GM19238 (cell line): ENCODE results near the gene RPL7A.

Experiments
- DNase-seq: peaks from one replicate; pipeline ENCODE4 v3.0.0; 2011; ENCODE audit warnings: low spot score; ENCODE audit not compliant: insufficient read length

RPL7A gene

DNA sequence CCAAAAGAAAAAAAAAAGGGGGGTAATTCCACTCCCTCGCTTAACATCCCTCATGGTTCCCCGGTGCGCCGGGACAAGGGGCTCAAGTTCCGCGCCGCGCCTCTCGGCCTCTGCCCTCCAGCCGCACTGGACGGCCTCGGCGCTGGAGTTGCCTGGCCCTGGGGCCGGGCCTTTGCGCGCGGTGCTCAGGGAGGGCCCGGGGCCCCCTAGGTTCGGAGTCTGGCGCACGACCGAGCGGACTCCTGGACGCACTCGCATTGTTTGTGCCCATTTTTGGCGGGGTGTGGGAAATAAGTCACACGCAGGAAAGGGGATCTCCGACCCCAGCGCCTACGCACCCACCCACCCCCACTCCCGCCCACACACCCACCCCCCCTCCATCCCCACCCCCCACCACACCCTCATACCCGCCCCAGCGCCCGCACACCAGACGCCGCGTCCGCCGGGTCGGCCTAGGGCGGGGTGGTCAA is 468 bp upstream of the RPL7A start:
- peak; percentile 58 for DNase-seq

DNA sequence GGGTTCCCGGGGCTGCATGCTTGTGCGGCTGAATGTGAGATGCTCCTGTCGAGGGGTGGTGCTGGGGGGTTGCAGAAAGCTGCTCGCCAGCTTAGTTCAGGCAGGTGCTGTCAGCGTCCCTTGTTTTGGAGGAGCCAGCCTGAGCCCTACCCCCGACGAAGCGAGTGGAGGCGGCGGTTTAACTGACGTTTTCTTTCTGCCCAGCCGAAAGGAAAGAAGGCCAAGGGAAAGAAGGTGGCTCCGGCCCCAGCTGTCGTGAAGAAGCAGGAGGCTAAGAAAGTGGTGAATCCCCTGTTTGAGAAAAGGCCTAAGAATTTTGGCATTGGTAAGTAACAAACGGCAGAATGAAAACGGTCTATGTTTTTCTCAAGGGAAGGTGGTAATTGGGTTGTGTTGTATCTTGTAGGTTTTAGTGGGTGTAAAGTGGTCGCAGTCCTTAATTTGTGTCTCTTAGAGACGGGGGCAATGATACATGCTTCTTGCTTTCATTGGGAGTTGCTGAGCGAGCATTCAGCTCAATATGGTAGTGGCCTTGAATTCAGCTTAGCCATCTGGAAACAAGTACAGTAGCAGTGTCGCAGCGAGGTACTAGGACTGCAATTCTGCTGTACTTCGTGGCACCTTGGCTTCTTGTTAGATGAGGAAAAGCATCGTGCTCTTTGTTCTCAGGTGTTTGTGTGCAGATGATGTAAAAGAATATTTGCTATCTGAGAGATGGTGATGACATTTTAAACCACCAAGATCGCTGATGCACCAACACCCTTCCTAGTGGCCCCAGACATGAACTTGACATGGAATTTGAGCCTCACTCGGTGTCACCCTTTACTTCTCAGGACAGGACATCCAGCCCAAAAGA is 928 bp downstream of the RPL7A start:
- no peak for DNase-seq

DNA sequence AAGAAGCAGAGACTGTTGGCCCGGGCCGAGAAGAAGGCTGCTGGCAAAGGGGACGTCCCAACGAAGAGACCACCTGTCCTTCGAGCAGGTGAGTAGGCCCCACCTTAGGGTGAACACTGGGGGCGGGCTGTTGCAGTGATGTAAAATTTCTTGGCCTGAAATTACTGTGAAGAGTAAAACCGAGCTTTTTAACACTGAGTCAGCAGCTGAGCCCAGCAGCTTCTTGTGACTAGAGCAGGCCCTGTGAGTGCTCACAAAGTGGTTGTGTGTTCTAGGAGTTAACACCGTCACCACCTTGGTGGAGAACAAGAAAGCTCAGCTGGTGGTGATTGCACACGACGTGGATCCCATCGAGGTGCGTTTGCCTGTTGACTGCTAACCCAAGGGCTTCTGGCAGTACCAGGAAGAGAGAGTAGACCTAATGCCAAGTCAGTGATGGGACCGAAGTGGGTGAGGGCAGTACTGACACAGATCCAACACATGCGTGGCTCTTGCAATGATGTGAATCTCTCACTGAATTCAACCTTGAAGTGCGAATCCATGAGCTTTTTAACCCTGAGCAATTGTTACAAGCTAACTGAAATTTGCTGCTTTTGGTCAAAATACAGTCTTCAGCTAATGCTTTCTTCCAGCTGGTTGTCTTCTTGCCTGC is 2.1 kb downstream of the RPL7A start:
- DNase-seq = no peak

DNA sequence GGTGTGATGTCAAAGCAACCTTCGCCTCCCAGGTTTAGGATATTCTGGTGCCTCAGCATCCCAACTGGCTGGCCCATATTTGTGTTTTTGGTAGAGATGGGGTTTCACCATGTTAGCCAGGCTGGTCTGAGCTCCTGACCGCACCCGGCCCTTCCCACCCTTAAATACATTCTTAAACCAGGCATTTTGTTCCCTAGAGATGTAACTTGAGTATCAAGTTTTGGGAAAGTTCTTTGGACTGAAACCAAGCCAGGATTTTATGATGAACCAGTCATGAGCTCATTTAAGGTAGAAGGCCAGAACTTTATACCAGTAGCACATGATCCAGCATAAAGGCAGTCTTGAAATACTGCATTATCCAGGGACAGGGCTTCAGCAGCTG is 3.5 kb downstream of the RPL7A start:
- no peak for DNase-seq

DNA sequence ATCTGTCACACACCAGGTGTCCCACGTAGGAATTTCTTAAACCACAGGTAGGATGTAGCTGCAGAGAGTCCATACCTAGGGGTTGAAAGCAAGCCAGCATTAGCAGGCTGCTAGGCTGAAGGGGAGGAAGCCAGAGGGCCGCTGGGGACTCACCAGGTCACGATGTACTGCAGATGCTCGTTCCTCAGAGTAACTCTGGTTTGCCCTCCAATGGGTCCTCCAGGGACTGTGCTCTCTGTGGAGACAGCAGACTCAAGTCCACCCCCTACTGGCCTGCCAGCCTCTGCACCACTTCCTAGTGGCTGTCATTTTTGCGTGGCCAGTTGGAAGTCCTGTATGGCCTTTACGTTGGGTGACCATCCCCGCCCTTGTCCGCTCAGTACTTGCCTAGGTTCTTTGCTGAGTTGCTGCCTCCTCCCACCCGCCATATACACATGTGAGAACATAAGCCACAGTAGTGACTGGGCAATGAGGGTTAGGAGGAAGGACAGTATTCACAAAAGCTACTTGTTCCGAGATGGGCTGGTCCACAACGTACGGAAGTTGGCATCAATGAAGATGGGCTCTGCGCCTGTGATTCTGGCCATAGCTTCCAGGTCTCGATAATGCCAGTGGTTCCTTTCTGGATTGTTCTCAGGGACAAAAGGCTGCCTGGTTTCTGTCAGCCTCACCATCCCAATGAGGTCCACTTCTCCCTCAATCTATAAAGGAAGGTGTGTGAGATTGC is 4.1 kb downstream of the RPL7A start:
- DNase-seq = no peak

DNA sequence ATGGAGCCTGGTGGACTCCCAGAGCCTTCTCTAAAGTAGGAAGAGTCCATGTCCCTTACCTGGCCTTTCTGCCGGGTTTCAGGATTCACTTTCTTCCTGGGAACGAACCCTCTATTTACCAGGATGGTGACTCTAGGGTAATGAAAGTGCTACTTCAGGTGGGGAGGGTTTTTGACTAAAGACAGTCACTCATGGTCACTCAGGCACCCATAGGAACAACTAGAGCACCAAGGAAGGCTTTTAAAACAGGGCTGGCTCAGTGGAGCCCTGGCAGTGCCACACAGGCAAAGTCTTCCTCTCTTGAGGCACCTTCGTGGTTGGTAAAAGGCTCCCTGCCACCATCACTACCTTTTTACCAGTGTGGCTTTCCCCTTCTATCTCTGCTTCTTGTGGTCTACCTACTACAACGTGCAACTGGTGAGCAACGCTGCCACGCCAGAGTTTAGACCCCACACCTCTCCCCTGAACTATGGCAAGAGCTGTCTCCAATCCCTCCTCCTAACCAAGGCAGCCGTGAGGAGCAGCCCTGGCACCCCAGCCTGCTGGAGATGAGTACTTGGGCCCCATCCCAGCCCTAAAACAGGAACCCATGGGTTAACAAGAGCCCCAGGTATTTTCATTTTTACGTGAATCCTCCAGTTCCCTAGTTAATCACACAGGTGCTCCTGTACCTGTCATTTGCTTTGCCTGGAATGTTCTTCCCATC is 4.8 kb downstream of the RPL7A start:
- no peak for DNase-seq

DNA sequence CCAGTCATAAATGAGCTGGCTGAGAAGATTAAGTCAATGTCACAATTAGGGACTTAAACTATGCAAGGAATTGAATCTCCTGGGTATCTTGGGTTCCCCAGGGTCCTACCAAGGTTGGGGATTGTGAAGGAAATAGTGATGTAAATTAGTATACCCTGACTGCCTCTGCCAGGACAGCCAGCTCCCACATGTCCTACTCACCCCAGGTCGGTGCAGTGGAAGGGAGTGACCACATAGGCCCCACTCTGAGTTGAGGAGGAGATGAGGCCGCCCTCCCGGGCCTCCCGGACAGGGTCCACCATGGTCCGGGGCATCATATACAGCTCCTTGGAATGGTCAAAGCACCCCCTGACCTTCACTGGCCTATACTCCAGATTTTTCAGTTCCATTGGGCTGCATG is 5.5 kb downstream of the RPL7A start:
- no peak for DNase-seq

DNA sequence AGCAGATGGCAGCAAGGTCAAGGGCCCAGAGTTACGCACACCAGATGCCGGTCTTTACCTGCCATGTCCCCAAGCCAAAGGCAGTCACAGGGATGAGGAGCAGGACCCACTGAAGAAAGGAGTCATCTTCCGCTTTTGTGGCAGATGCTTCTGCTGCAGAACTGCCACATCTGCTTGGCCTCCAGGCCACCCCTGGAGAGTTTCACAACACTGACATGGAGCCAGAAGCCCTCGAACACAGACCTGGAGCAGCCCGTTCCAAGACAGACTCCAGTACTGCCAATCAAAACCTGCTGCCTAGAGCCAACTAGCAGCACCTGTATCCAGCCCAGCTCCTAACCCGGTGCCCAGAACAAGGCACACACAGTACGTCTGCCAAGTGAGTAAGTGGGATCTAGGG is 6.7 kb downstream of the RPL7A start:
- no peak for DNase-seq

DNA sequence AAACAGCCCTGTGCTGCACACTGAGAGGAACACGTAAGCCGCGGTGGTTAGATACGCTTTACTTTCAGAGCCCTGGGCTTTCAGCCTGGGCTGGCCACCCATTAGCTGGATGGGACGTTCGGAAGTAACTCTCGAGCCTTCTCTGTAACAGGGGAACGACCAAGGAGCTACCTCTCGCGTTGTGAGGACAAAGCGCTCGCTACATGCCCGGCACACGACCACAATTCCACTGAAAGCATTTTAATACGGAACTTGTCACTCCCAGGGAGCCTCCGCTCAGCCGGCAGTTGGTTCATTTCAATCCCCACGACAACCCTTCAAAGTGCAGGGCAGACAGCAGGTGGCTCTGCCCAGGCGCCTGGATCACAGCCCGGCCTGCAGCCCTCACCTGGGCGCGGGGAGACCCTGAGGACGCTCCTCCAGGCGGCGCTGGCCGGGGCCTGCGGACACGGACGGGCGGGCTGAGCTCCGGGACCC is 7.9 kb downstream of the RPL7A start:
- no peak for DNase-seq

DNA sequence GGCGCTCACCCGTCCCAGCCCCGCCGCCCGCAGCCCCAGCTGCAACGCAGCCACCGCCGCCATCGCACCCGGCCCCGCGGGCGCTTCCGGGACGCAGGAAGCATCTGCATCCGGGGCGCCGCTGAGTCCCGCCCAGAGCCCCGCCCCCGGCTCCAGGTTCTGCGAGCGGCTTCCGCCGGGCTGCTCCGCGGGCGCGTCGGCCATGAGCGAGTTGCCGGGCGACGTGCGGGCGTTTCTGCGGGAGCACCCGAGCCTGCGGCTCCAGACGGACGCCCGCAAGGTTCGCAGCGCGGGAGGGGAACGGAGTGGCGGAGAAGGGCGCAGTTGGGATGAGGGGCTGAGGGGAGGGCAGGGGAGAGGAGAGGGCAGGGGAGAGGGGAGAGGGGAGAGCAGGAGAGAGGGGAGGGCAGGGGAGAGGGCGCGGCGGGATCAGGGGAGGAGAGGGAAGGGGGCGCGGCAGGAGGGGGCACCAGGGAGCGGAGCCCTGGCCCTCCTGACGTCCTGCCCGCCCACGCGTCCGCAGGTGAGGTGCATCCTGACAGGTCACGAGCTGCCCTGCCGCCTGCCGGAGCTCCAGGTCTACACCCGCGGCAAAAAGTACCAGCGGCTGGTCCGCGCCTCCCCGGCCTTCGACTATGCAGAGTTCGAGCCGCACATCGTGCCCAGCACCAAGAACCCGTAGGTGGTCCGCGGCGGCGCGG is 8.5 kb downstream of the RPL7A start, which contains the start of the genes SURF1 and SURF2:
Gene SURF1 (minus strand): TSS at position 97 of the 701 bp plus-strand sequence. CDS start 34 bp downstream, at position 63.
Gene SURF2 (plus strand): TSS at position 160 of the 701 bp plus-strand sequence. CDS start 43 bp downstream, at position 203.
- peak; percentile 89 for DNase-seq

DNA sequence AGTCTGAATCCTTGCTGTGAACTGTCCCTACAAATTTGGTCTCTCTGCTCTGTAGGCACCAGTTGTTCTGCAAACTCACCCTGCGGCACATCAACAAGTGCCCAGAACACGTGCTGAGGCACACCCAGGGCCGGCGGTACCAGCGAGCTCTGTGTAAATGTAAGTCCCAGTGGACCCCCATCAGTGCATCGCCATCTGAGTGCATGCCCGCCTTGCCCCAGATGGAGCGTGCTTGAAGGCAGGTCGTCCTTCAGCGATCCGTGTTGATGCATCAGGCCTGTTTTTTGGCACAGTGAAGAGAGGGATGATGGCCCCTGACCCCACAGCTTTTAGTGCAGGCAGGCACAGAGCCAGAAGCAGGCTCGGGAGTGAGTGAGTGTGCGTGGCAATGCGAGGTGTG is 9.6 kb downstream of the RPL7A start:
- no peak for DNase-seq

DNA sequence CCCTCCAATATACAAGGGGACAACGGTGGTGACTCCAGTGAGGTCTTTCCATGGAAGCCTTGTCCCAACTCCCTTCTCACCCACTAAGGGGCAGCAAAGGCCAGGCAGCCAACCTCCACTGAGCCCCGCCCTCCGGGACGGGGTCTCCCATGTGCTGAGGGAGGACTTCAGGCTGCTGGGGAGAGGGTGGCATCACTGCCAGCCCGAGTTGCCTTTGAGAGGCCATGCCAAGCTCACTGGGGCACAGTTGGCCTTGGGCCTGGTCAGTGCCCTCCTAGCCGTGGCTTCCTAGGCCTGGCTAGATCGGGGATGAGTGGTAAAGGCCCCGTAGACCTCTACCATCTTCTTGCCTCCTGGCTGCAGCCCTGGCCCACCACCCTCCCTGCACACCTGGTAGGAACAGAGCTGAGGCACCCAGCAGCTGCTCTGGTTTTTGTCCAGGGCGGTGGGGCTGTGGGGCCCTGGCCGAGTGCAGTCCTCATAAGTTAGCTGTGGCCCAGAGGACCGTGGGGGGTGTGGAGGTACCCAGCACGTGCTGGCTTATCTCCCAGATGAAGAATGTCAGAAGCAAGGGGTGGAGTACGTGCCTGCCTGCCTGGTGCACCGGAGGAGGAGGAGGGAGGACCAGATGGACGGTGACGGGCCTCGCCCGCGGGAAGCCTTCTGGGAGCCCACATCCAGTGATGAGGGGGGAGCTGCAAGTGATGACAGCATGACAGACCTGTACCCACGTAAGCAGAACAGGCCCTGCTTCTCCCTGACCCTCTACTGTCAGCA is 11.6 kb downstream of the RPL7A start:
- DNase-seq = no peak

DNA sequence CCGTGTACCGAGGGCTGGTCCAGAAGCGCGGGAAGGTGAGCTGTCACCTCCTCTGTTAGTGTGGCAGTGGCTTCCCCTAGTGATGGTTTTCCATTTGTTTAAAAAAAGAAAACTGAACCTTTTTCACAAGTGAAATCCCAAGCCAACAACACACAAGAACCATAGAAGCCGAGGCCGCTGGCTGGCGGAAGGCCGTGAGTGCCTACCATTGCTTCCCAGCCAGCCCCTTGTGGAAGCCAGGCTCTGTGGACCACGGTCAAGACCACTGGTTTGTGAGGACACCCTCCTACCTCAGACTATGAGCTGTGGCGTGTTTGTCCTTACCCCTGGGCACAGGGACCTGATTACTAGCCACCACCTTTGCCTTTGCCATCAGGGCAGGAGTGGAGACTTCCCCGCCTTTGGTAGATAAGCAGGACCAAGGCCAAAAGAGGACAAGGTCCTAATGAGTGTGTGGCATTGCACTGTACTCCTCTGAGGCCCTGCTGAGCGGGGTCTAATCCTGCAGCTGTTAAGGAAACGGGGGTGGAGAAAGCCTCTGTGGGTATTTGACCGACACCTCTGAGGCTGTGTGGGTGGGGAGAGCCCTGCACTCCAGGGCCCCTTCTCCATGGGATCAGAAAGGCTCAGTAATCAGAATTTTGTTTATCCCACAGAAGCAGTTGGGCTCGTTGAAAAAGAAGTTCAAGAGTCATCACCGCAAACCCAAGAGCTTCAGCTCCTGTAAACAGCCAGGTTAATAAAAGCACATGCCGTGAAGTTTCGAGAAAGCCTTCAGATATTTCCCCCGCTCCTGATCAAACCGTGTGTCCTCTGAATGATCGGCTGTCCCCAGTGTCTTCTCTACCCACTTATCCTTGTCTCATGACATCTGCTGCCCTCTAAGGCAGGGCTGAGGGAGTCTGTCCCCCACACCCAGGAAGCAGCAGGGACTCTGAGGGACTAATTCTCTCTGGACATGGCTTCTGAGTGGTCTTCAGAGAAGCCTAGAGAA is 12.7 kb downstream of the RPL7A start:
- no peak for DNase-seq

DNA sequence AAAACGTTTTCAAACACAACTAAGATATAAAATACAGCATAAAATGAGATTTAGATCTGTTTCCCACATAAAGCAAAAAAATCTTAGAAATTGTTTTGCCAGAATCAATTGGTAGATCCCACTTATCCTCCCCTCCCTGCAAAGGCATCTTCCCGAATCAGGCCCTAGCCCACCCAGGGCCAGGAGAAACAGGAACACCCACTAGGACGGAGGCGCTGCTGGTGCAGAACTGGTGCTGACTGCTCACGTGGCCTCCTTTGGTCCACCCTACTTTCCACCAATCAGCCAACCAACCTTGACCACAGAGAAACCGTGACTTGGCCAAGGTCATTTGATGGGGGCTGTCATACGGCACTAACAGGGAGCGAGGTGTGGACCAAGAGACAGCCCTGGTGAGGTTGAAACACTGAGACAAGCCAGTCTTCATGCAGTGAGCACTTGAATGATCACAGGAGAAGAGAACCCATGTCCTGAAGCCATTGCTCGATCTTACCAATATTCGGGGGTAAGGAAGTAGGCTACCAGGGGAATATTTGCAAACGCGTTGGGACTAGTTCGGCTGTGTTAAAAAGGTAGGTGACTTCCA is 13.6 kb downstream of the RPL7A start:
- no peak for DNase-seq

DNA sequence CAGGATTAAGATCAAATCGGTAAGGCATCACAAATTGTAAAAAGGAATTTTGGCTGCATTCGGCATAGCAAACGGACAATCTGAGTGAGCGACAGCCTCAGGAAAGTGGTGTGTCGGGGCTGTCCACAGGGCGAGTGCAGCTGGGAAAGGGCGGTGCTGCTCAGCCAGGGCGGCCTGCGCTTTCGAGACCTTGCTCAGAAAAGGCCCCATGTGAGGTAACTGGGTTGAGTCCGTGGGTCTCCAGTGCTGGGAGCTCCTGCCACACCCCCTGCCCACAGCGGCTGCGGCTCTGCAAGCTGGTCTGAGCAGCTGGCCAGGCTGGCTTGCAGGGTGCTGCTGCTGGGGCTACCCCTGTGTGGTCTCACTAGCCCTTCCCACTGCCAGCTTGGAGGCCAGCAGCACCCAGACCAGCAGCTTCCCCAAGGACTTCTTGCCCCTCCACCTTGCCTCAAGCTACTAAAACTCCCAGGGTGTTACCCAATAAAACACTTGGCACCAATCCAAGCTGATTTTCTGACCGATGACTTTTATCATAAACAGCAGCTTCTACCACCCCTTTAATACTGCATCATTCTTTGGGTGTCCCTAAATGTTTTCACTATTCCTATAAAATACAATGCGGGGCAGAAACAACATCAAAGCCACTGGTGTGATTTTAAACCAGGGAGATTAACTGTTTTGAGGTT is 14.5 kb downstream of the RPL7A start:
- no peak for DNase-seq

DNA sequence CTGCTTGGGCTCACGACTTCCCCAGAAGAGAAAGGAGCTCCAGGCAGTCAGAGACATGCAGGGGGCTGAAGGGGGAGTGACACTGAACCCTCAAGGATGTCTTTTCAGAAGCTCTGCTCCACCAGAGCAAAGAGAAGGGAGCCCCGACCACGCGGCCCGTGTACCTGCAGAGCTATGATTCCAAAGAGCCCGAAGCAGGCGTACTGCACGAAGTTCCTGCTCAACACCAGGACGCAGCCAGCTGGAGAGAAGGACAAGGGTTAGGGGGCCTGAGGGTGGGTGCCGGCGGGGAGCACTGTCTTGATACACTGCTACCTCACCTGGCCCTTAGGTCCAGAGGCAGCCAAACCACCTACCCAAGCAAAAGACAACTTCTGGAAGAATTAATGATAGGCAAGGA is 18.4 kb downstream of the RPL7A start:
- DNase-seq = no peak

DNA sequence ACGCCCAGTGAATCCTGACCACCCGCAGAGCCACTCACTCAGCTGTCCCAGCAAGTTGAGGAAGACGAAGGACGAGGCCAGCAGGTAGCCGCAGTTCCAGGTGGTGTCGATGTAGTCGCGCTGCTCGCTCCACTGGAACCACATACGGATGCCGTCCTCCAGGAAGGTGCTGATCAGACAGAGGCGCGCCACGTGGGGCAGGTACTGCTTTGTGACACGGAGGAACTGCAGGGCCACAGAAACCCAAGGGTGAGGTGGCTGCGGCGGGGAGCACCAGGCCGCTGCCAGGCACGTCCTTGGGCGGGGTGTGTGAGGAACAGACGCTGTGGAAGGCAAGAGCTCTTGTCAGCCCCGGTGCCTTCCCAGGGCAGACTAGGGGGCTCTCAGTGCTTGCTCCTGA is 19.2 kb downstream of the RPL7A start:
- DNase-seq = no peak

DNA sequence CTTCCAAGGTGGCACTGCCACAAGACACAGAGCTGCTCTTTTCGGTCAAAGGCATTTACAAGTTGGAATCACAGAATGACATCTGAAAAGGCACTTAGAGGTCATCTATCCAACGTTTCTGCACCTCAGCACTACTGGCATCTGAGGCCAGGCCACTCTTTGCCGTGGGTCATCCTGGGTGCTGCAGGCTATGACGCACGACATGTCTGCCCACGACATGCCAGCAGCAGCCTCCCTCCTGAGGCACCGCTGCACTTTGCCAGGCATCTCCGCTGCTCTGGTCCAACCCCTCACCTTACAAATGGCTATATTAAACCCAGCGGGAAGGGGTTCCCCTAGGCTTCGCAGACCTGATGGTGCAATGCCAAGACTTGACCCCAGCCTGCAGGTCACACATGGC is 19.8 kb downstream of the RPL7A start:
- DNase-seq = no peak
